Right lobe of liver (tissue), 6 donors: Measurements from ENCODE around the gene GFAP. TPM values are rescaled to one million over a fixed set of nuclear protein-coding genes. Genes with fewer than 3 reads are reported as not detected.

Experiments
- ATAC-seq, 4 donors: fragments of 200-7000 bp; cut with Tn5 transposase; one replicate each; pipeline ENCODE4 v1.9.1; 2020; ENCODE audit warnings: mild to moderate bottlenecking in 4 of 4, moderate library complexity in 4 of 4
- DNase-seq, 3 donors: peaks; one replicate each; pipeline ENCODE4 v3.0.0-alpha.2; 2020
- H3K27ac ChIP-seq, 3 donors: fragments of 200-600 bp; one replicate each; pipeline ENCODE4 v1.8.0; 2022
- H3K27me3 ChIP-seq, 2 donors: fragments of 200-600 bp; one replicate each; pipeline ENCODE4 v1.8.0; 2022
- H3K36me3 ChIP-seq, 4 donors: fragments of 200-600 bp; sonication (generic) in 1 of 4; one replicate each; pipeline versions ENCODE4 v1.5.1 to v1.8.0; 2017 to 2022; ENCODE audit warnings: control low read depth in 1 of 4
- H3K4me1 ChIP-seq, 4 donors: fragments of 200-600 bp; sonication (generic) in 1 of 4; one replicate each; pipeline versions ENCODE4 v1.5.1 to v1.8.0; 2017 to 2022; ENCODE audit warnings: control low read depth in 1 of 4
- H3K4me3 ChIP-seq, 3 donors: fragments of 200-600 bp; one replicate each; pipeline ENCODE4 v1.8.0; 2022
- H3K9me3 ChIP-seq, 4 donors: fragments of 200-600 bp; sonication (generic) in 1 of 4; one replicate each; pipeline versions ENCODE4 v1.5.1 to v1.8.0; 2017 to 2022; ENCODE audit warnings: control low read depth in 1 of 4
- CTCF ChIP-seq, 4 donors: fragments of 200-600 bp in 3 of 4; fragments of 450-650 bp in 1 of 4; IDR thresholded peaks; one replicate each; pipeline versions ENCODE4 v1.5.1 to v1.8.0; 2016 to 2022; ENCODE audit warnings: antibody characterized with exemption in 4 of 4, mild to moderate bottlenecking in 2 of 4
- POLR2A ChIP-seq: fragments of 450-650 bp; IDR thresholded peaks from one replicate; pipeline ENCODE4 v1.6.1; 2017; ENCODE audit warnings: antibody characterized with exemption, mild to moderate bottlenecking
- WGBS: methylation state at CpG from one replicate; pipeline ENCODE4 v1.1.6; 2018; ENCODE audit warnings: low coverage, low lambda C conversion rate; ENCODE audit not compliant: insufficient coverage; ENCODE audit errors: missing lambda C conversion rate; 5-methylcytosine and 5-hydroxymethylcytosine counted together
- intact Hi-C, 2 donors: fragments of 100-400 bp; cut with DNase I; formaldehyde crosslinking; loops; one replicate each; pipeline versions ENCODE4 v1.11.2 to v1.14.1; 2022
- microRNA-seq, 2 donors: library from miRNA; unstranded; fragments of <30 nt; microRNA quantifications; one replicate each; pipeline ENCODE4, GENCODE V29; 2019 to 2020
- small RNA-seq, 2 experiments: library from RNA; depleted of rRNA; stranded (forward); fragments of <200 nt; gene quantifications; one replicate each; pipeline ENCODE3, GENCODE V24; 2016
- total RNA-seq, 6 experiments: library from RNA; depleted of rRNA in 2 of 6; stranded (reverse); fragments of >200 nt in 2 of 6; fragmentation: NEBNext Ultra II Directional in 3 of 6; extraction: Animal tissue kit (Norgen Biotek cat#: 25700) in 3 of 6; gene quantifications; one replicate each; pipeline versions ENCODE4 v1.1.0 to v1.2.4, GENCODE V29; 2016 to 2023
- donor health status: DM: no; HTN: yes; CAD: no.
- donor health status: DM: no; HTN: no; CAD: no.
- donor health status: DM: no; HTN: no; CAD: no.
- donor health status: DM: no; HTN: yes; CAD: no.
- donor health status: DM: no; HTN: yes; CAD: no.

GFAP gene
- total RNA-seq, 6 experiments from 2014 or later = 0.18 to 0.50 (median 0.27) TPM

GRCh38 chr17:44854192-44854591 lies 61.1 kb downstream of the GFAP start:
- intact Hi-C loops = no loop called here
- Histone ChIP-seq H3K4me1 (no peaks in the 10 kb centered on the region), H3K4me3 (no peak overlapping the region), H3K36me3 (peaks cover 5 to 80% (median 39%) of the 10 kb centered on the region in 4 donors), H3K27me3 (no peaks in the 10 kb centered on the region), H3K27ac (no peak overlapping the region), H3K9me3 (no peaks in the 10 kb centered on the region)
- TF ChIP-seq CTCF (IDR thresholded peaks at IDR 0.05) = no peak
- no peak for TF ChIP-seq POLR2A
- ATAC-seq = no peak
- 93% methylated on average over 3 of the region's 5 CpGs for whole genome bisulfite sequencing
- DNase-seq = no peak

Small RNA genes within 50 kb of the gene (microRNA-seq; reads per million reads assigned to microRNA genes)
- gene MIR6783 = 0 to 0.29 reads per million in 2 donors

Small RNA genes within 50 kb of the gene (small RNA-seq; reads per million reads assigned to genes)
- gene CCDC103 (0 reads per million in 2 experiments), gene MIR6783 (0 reads per million in 2 experiments), gene RN7SL405P (0 reads per million in 2 experiments)

Other genes with a start within 250 kb of the GFAP start
- gene CCDC43, start 225.7 kb downstream of the GFAP start, total RNA-seq = 1 to 10 TPM; 4.5 to 8.4 (median 5.6) TPM
- 1 to 10 TPM in 5 of 6 experiments, under 1 TPM in 1; 0.81 to 2.3 (median 1.7) TPM for gene DBF4B, start 206.8 kb downstream of the GFAP start, total RNA-seq
- under 1 TPM in 4 of 6 experiments, not detected in 2; 0.04 to 0.12 (median 0.08) TPM for gene ADAM11, start 156.5 kb downstream of the GFAP start, total RNA-seq
- under 1 TPM; 0.18 to 0.84 (median 0.33) TPM for gene GJC1, start 85.2 kb downstream of the GFAP start, total RNA-seq
- gene HIGD1B, start 67.6 kb downstream of the GFAP start, total RNA-seq = not detected
- gene EFTUD2, start 16.1 kb downstream of the GFAP start, total RNA-seq = 10 to 100 TPM; 29.9 to 42.4 (median 35.1) TPM
- under 1 TPM; 0.20 to 0.99 (median 0.35) TPM for gene KIF18B, start 32.3 kb upstream of the GFAP start, total RNA-seq
- under 1 TPM in 4 of 6 experiments, not detected in 2; 0.31 to 0.62 (median 0.38) TPM for gene C1QL1, start 52.8 kb upstream of the GFAP start, total RNA-seq
- gene DCAKD, start 136.1 kb upstream of the GFAP start, total RNA-seq = 10 to 100 TPM; 13.2 to 20.6 (median 16.6) TPM
- gene NMT1, start 145.8 kb upstream of the GFAP start, total RNA-seq = 10 to 100 TPM; 50.8 to 76.7 (median 72.0) TPM
- gene PLCD3, start 217.0 kb upstream of the GFAP start, total RNA-seq = 10 to 100 TPM in 1 of 6 experiments, 1 to 10 TPM in 5; 2.0 to 26.4 (median 3.0) TPM
- gene ACBD4, start 220.2 kb upstream of the GFAP start, total RNA-seq = 10 to 100 TPM; 24.0 to 78.9 (median 56.9) TPM
- gene HEXIM1, start 233.0 kb upstream of the GFAP start, total RNA-seq = 10 to 100 TPM; 14.0 to 27.1 (median 19.6) TPM
- gene HEXIM2, start 246.4 kb upstream of the GFAP start, total RNA-seq = 10 to 100 TPM in 1 of 6 experiments, 1 to 10 TPM in 5; 2.6 to 13.5 (median 5.4) TPM